ENCODE measurements around the gene CHST11. TPM values are rescaled to one million over a fixed set of nuclear protein-coding genes. Genes with fewer than 3 reads are reported as not detected.
A peak's percentile ranks its signal among the peaks of the same experiment; 100 is the strongest.

CHST11 gene
- total RNA-seq, 1 donor from 2014 or later = 44.3 TPM

- no peak overlapping the region for H3K4me3 ChIP-seq (ENCODE audit: low read depth, low read length)
- DNase-seq (ENCODE audit: low read depth) = no peak
- TF ChIP-seq CTCF (conservative IDR thresholded peaks at IDR 0.05; ENCODE audit: low read depth, low read length) = peak; percentile 42
Measured at GRCh38 chr12:104669089-104669721, 212.5 kb downstream of the CHST11 start.

GRCh38 chr12:104669851-104670337, 213.1 kb downstream of the CHST11 start:
- H3K4me3 ChIP-seq (ENCODE audit: low read depth, low read length) = no peak overlapping the region
- TF ChIP-seq CTCF (conservative IDR thresholded peaks at IDR 0.05; ENCODE audit: low read depth, low read length) = no peak
- no peak for DNase-seq (ENCODE audit: low read depth)

- DNase-seq (ENCODE audit: low read depth) = no peak
- TF ChIP-seq CTCF (conservative IDR thresholded peaks at IDR 0.05; ENCODE audit: low read depth, low read length) = no peak
- H3K4me3 ChIP-seq (ENCODE audit: low read depth, low read length) = no peak overlapping the region
Measured at GRCh38 chr12:104670439-104671408, 214.0 kb downstream of the CHST11 start.

GRCh38 chr12:104671409-104672095, 214.8 kb downstream of the CHST11 start:
- DNase-seq (ENCODE audit: low read depth) = peak; percentile 99
- peak overlapping the region; percentile 33 for H3K4me3 ChIP-seq (ENCODE audit: low read depth, low read length)
- no peak for TF ChIP-seq CTCF (conservative IDR thresholded peaks at IDR 0.05; ENCODE audit: low read depth, low read length)

- no peak for DNase-seq (ENCODE audit: low read depth)
- H3K4me3 ChIP-seq (ENCODE audit: low read depth, low read length) = peak overlapping the region; percentile 33
- TF ChIP-seq CTCF (conservative IDR thresholded peaks at IDR 0.05; ENCODE audit: low read depth, low read length) = no peak
Measured at GRCh38 chr12:104672096-104672445, 215.3 kb downstream of the CHST11 start.

- H3K4me3 ChIP-seq (ENCODE audit: low read depth, low read length) = peak overlapping the region; percentile 33
- TF ChIP-seq CTCF (conservative IDR thresholded peaks at IDR 0.05; ENCODE audit: low read depth, low read length) = no peak
- peak; percentile 97 for DNase-seq (ENCODE audit: low read depth)
Measured at GRCh38 chr12:104672501-104673265, 215.9 kb downstream of the CHST11 start.
